ENCODE data around the gene RUNX1.

GRCh38 chr21:35051287-35051818 lies 2.3 kb upstream of the RUNX1 start:
- no peak for TF ChIP-seq POLR2A (IDR thresholded peaks at IDR 0.05)
- TF ChIP-seq CTCF (IDR thresholded peaks at IDR 0.05) = no peak
- peak; percentile 9 to 53 for TF ChIP-seq POLR2AphosphoS5 (IDR thresholded peaks at IDR 0.05; ENCODE audit: insufficient read depth in 1 of 2, low read depth in 1 of 2)

Data from vagina (tissue), 2 donors.